PFSK-1 (cell line): ENCODE data around the gene MBOAT7.

Source experiments
- FOXP2 ChIP-seq: optimal IDR thresholded peaks from 2 replicates; pipeline ENCODE3; 2011; ENCODE audit warnings: borderline replicate concordance, control low read depth, inconsistent platforms; ENCODE audit not compliant: insufficient read depth; ENCODE audit errors: extremely low read length, extremely low read depth
- POLR2AphosphoS5 ChIP-seq: IDR thresholded peaks from 2 replicates; pipeline ENCODE4 v1.6.1; 2012; ENCODE audit warnings: low read depth, mild to moderate bottlenecking, control low read depth, low read length, moderate library complexity
- SIN3A ChIP-seq: IDR thresholded peaks from 2 replicates; pipeline ENCODE4 v1.6.1; 2012; ENCODE audit warnings: mild to moderate bottlenecking, low read length, moderate library complexity, borderline replicate concordance; ENCODE audit not compliant: insufficient read depth
- TAF1 ChIP-seq: IDR thresholded peaks from 2 replicates; pipeline ENCODE4 v1.6.1; 2012; ENCODE audit warnings: low read length, control low read depth, borderline replicate concordance; ENCODE audit not compliant: insufficient read depth
- TF ChIP-seq, protein P1 (sequence below), 2 experiments: IDR thresholded peaks; 2 replicates each; pipeline versions ENCODE4 v1.6.1 to v1.8.0; 2011 to 2012; ENCODE audit warnings: low read depth in 2 of 2, low read length in 2 of 2, control low read depth in 1 of 2, inconsistent platforms in 1 of 2, mild to moderate bottlenecking in 1 of 2, moderate library complexity in 1 of 2; ENCODE audit not compliant: insufficient read depth in 1 of 2

The MBOAT7 gene

GRCh38 chr19:54152878-54153524 is 36.4 kb downstream of the MBOAT7 start:
- TF ChIP-seq POLR2AphosphoS5, result 0 out of 2 replicates have a peak, but pooled peaks have one; percentile 8
- TF ChIP-seq TAF1, result no peak

DNA sequence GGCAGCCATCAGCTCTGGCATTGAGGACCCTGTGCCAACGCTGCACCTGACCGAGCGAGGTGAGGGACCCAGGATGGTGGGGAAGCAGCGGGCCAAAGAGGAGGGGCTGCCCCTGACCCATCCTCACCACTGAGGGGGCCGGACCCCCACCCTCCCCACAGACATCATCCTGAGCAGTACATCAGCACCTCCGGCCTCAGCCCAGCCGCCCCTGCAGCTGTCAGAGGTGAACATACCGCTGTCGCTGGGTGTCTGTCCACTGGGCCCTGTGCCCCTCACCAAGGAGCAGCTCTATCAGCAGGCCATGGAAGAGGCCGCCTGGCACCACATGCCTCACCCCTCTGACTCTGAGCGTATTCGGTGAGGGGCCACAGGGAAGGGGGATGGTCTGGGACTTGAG is 37.1 kb downstream of the MBOAT7 start:
- TF ChIP-seq, protein P1, sequence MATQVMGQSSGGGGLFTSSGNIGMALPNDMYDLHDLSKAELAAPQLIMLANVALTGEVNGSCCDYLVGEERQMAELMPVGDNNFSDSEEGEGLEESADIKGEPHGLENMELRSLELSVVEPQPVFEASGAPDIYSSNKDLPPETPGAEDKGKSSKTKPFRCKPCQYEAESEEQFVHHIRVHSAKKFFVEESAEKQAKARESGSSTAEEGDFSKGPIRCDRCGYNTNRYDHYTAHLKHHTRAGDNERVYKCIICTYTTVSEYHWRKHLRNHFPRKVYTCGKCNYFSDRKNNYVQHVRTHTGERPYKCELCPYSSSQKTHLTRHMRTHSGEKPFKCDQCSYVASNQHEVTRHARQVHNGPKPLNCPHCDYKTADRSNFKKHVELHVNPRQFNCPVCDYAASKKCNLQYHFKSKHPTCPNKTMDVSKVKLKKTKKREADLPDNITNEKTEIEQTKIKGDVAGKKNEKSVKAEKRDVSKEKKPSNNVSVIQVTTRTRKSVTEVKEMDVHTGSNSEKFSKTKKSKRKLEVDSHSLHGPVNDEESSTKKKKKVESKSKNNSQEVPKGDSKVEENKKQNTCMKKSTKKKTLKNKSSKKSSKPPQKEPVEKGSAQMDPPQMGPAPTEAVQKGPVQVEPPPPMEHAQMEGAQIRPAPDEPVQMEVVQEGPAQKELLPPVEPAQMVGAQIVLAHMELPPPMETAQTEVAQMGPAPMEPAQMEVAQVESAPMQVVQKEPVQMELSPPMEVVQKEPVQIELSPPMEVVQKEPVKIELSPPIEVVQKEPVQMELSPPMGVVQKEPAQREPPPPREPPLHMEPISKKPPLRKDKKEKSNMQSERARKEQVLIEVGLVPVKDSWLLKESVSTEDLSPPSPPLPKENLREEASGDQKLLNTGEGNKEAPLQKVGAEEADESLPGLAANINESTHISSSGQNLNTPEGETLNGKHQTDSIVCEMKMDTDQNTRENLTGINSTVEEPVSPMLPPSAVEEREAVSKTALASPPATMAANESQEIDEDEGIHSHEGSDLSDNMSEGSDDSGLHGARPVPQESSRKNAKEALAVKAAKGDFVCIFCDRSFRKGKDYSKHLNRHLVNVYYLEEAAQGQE (IDR thresholded peaks at IDR 0.05; ENCODE audit: insufficient read depth in 1 of 2, low read depth in 2 of 2, low read length in 2 of 2), result no peak
- TF ChIP-seq SIN3A (no peak), POLR2AphosphoS5 (no peak; the same call in 1 of the 2 replicates), TAF1 (no peak), FOXP2 (no peak)

GRCh38 chr19:54151362-54152035 is 37.9 kb downstream of the MBOAT7 start:
- no peak for TF ChIP-seq SIN3A
- TF ChIP-seq, protein P1 (IDR thresholded peaks at IDR 0.05; ENCODE audit: insufficient read depth in 1 of 2, low read depth in 2 of 2, low read length in 2 of 2), result no peak
- TF ChIP-seq TAF1, result no peak
- no peak for TF ChIP-seq POLR2AphosphoS5
- TF ChIP-seq FOXP2, result no peak

GRCh38 chr19:54149021-54149812 is 40.2 kb downstream of the MBOAT7 start:
- TF ChIP-seq POLR2AphosphoS5 (no peak), TAF1 (no peak), FOXP2 (no peak), SIN3A (no peak)
- TF ChIP-seq, protein P1 (IDR thresholded peaks at IDR 0.05; ENCODE audit: insufficient read depth in 1 of 2, low read depth in 2 of 2, low read length in 2 of 2), result no peak

GRCh38 chr19:54148158-54148557 is 41.2 kb downstream of the MBOAT7 start:
- TF ChIP-seq TAF1, result no peak
- no peak for TF ChIP-seq SIN3A
- TF ChIP-seq FOXP2, result no peak
- no peak for TF ChIP-seq POLR2AphosphoS5
- TF ChIP-seq, protein P1 (IDR thresholded peaks at IDR 0.05; ENCODE audit: insufficient read depth in 1 of 2, low read depth in 2 of 2, low read length in 2 of 2), result no peak
